GM18511 (cell line): ENCODE results near the gene GLCE.

Experiments
- ATAC-seq: cut with Tn5 transposase; IDR thresholded peaks from one replicate; pipeline ENCODE4 v1.9.1; 2021; ENCODE audit warnings: mild to moderate bottlenecking, moderate library complexity; ENCODE audit not compliant: unreplicated experiment

The GLCE gene

DNA sequence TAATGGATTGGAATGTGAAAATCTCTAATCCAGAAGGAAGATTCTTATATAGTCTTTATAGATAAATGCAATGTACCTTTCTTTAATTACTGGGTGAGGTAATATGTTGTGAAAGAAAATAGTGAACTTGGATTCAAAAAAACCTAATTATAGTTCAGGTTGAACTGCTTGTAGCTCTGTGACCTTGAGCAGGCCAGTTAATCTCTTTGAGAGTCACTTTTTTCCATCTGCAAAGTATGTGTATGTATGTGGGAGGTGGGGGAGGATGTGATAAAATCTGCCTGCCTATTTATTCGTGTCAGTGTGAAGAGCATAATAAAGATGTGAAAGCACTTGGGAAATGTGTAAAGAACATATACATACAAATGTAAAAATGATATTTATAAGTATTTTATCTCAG is 34.4 kb downstream of the GLCE start:
- no peak for ATAC-seq

DNA sequence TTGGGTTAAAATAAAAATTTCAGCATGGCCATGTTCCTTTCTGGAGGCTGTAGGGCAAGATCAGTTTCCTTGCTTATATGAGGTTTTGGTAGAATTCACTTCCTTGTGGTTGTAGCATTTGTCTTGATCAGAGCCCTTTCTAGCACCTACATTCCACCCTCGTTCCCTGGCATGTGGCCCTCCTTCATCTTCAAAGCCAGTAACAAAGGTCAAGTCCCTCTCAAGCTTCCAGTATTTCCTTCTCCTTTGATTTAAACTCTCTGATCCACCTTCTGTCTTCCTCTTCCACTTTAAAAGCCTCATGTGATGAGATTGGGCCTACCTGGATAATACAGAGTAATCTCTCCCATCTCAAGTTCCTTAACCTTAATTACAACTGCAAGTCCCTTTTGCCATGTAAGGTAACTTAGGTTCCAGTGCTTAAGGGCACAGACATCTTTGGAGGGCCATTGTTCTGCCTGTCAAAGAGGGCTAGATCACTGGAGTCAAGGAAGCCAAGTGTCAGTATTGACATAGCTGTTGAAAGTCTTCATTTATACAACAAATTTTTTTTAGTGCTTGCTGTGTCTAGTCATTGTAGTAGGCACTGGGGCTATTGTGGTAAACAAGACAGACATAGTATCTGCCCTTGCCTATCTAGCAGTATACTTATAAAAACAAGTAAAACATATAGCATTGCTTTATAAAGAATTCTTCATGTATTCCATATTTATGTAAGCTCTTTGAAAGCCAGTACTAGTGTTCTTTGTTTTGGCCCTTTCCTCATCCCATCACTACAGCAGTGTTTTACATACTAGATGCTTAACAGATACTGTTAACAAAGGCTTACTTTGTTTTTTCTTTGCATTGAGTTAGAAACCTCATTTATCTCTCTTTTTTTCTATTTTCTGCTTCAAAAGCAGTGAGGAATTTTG is 40.7 kb downstream of the GLCE start:
- ATAC-seq = no peak

DNA sequence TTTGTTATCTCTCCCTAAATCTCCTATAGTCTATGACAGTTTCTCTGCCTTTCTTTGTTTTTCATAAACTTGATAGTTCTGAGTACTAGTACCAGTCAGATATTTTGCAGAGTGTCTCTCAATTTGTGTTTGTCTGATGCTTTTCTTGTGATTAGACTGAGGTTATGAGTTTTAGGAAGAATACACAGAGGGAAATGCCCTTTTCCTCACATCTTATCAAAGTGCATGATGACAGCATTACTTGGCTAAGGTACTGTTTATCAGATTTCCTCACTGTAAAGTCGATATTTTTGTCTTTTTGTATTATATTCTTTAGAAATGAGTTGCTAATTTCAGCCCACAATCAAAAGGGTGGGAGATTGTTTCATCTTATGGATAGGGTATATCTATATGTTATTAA is 45.6 kb downstream of the GLCE start:
- no peak for ATAC-seq

DNA sequence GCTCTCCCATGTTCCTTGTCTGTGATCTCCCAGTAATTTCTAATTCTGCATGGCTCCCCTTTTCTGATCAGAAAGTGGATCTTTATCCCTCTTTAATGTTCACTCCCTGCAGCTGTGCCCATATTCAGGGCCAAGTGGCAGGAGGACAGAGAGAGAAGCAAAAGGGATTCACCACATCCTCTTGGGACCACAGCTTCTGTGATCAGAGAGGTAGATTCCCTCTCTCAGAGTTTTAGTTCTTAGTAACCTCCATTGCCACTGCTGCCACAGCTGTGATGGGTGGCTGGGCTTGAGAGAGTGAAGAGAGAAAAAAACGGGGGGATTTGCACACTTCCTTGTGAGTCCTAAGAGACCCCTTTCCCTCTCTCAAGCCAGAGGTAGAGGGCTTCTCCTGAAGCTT is 49.2 kb downstream of the GLCE start:
- ATAC-seq = no peak

DNA sequence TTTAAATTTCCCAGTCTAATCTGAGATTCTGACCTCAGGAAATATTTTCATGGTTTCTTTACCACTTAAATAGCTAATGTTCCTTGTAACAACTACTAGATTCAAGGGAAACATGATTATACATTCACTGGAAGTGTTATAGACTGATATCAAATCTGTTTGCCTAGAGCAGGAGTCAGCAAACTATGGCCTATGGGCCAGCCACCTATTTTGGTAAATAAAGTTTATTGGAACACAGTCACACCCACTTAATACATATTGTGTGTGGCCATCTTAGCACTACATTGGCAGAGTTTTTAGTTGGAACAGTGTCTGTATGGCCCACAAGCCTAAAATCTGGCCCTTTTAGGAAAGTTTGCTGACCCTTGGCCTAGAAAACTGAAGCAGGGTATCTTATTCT is 50.1 kb downstream of the GLCE start:
- no peak for ATAC-seq

DNA sequence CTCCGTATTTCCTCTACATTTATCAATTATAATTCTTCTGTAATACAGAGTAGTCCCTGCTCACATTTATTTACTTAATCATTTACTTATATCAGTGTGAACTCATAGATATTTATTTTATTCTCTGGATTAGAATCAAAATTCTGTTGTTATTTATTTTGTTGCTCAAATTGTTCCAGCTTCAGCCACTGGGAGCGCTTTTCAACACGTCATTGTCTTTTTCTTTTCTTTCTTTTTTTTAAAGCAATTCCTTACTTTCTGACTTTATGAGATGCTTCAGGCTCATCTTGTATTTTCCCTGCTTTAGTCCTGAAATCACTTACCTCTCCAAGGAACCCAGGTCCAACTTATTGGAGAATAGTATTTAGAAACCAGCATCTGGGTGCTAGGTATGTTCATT is 53.4 kb downstream of the GLCE start:
- no peak for ATAC-seq

DNA sequence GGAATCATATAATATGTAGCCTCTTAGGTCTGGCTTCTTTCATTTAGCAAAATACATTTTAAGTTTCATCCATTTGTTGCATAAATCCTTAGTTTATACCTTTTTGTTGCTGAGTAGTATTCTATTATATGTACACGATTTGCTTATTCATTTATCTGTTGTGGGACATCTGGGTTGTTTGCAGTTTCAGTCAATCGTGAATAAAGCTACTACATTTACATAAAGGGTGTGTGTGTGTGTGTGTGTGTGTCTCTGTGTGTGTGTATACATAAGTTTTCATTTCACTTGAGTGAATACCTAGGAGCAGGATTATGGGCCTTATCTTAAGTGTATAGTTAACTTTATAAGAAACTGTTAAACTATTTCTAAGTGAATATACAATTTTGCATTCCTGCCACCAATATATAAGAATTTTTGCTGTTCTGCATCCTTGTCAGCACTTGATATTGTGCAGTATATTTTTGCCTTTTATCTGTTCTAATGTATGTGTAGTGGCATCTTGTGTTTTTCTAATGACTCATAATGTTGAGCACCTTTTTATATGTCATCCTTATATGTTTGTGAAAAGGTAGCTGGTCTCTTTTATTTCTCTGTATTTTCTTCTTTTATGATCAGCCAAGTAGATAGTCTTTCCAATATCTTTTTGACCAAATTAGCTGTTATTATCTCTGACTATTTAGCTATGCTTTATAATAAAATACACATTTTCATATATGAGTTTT is 55.0 kb downstream of the GLCE start:
- no peak for ATAC-seq

DNA sequence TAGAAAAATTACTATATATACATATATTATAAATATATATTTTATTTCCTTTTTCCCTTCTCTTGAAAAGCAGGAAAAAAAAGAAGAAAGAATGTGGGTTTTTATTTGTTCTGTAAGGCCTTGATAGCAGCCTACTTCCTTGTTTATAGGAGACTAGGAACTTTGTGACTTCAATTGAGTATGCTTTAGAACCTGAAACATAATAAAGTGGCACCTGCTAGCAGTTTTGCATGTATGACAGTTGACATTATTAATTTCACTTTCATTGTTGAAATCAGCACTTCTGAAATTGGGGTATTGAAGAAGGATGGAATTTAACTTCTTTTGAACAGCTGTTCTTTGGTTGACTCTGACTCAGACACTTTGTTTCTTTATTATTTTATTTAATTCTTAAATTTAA is 56.9 kb downstream of the GLCE start:
- ATAC-seq = no peak

DNA sequence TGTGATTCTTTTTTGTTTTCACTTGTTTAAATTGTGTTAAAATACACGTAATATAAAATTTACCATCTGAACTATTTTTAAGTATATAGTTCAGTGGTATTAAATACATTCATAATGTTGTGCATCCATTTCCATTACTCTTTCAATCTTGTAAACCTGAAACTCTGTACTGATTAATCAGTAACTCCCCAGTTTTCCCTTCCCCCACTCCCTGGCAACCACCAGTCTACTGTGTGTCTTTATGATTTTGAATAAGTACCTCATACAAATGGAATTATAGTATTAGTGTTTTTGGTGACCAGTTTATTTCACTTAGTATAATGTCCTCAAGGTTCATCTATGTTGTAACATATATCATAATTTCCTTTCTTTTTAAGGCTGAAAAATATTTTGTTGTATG is 59.3 kb downstream of the GLCE start:
- ATAC-seq = no peak

DNA sequence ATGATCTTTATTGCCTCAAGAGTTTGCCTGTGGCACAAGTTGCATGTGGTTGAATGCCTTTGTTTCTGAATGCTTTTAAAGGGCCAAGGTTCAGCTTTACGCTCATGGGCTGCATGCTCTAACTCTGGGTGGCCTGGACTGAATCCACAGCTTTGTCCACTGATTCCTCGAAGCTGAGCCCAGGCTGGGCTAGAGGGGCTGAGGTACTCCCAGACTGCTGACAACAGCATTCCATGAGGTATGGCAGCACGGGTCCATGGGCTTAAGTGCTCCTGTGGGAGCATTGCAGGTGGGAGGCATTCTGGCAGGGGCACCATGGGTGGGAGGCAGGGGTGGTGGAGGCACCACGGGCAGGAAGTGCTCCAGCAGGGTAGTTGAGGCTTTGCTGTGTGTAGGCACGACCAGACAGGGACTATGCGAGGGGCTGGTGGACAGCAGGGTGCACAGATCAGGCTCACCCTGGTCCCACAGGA is 61.6 kb downstream of the GLCE start:
- ATAC-seq = no peak

DNA sequence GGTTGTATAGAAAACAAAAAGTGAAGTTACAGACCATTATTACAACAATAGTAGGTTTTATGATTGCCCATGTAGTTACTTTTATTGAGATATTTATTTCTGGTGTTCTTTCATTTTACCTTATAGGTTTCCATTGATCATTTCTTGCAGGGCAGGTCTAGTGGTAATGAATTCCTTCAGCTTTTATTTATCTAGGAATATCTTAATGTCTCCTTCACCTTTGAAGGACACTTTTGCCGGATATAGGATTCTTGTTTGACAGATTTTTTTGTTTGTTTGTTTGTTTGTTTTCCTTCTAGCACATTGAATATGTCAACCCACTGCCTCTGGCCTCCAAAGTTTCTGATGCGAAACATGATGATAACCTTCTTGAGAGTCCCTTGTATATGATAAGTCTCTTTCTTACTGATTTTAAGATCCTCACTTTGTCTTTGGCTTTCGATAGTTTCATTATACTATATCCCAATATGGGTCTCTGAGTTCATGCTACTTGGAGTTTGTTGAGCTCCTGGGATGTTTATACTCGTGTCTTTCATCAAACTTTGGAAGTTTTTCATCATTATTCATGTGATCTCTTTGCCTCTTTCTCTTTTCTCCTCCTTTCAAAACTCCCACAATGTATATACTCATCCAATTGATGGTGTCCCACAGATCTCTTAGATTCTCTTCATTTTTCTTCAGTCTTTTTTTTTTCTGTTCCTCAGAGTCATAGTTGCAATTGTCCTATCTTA is 62.8 kb downstream of the GLCE start:
- ATAC-seq = no peak

DNA sequence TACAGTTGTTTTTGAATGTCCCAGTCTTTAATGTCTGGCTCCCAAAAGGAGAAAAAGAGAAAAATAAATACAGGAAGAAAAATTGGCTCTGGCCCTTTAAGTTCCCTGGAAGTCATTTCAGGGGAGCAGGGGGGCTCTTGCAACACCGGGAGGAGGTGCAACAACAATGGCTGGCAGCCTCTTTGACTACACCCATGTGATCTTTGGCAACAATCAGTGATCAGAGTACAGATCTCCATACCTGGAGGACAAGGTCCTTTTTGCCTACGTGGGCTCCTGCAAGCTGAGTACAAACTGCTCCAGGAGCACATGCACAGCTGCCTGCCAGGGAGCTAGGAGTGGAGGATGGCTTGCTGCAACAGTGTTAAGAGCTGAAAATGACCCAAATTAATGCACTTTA is 63.9 kb downstream of the GLCE start:
- ATAC-seq = no peak

DNA sequence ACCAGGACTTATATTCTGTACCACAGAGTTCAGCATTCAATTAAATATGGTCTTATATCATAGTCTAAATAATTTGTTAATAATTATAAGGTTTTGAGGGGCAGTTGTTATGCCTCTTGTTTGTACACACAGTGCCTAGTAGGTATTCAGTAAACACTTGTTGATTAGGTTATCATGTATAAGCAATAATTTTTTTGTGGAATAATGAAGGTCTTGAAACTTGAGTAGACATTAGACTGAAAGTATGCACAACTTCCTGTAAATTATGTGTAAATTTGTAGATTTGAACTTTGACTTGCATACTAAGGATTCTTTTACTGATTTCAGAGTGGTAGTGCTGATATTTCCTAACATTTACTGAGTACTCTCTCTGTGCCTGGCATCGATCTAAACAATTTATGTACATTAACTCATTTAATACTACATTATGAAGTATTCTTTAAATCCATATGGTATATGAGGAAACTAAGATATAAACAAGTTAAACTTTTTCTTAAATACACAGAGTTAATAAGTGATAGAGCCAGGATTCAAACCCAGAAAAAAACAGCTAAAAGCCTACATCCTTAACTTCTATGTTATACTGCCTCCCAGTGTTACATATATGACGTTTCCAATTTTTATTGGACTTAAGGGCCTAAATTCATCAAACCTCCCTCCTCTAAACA is 65.1 kb downstream of the GLCE start:
- no peak for ATAC-seq

DNA sequence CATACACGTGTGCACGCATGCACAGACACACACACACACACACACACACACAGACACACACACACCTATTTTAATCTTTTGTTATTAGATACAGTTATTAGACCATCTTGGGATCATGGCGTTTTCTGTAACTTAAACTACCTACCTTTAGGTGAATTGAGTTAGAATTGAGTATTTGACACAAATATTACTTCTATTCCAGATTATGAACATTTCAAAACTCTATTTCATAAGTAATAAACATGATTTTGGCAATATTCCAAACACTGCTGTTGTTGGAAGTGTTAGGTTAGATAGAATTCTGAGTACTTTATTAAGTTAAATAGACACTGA is 65.6 kb downstream of the GLCE start:
- ATAC-seq = no peak

DNA sequence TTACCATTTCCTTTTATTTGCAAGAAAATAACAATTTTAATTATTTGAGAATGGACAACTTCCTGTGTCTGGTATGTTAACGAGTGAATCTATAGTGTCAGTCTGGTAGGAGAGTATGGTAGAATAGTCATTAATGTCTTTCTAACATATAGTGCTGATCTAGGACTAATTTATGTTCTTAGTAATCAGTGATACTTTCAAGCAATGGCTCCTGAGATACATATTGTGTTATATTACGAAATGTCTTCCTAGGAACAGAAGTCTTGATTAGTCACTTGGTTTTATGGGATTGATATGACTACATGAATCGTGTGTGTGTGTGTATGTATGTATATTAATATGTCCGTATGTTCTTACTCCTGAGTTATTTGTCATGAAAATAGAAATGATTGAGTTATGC is 71.7 kb downstream of the GLCE start:
- no peak for ATAC-seq

DNA sequence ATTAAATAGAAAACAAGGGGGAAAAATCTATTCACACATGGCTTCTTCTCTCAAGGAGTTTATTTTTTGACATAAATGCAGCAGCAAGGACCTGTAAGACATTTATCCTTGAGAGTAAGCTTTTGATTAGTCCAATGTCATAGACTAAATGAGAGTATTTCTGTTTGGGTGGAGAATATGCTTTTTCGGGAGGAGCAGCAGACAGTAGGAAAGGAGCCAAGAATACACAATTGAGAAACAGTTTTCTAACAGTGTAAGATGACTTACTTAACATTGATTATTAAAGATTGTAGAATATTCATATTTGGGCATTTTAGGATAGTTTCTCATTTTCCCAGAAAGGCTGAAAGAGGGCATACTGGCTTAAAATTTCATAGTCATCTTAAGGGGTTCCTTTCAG is 72.3 kb downstream of the GLCE start:
- ATAC-seq = no peak

DNA sequence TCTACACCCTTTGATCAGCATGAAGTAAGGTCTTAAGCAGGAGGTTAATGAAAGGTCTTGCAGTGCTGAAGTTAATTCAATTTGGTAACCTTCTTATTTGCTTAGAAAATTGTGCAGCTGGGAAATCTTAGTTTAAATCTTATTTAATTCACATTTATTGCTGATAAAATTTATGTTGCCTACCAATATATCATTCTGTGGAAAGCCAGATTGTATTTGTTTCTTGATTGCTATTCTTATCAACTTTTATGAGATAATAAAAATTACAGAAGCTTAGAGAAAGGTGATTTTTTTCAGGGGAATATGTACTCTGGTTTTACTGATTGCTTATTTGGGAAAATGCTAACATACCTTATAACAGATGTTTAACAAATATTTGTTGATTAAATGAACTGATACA is 74.2 kb downstream of the GLCE start:
- no peak for ATAC-seq

DNA sequence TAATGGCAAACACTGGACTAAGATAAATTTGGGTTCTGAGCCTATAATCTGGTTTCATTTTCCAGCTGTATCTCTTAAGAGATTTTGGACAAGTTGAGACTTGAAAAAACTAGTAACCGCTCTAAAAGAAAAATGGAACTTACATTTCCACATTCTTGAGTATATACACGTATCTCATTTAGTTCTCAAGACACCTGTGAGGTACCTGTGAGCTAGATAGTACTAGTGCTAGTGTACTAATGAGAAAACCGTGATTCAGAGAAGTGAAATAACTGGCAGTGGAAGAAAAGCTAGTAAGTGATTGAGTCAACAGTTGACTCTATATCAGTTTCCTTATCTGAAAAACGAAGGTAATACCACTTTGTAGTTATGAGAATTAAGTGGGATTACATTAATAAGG is 76.1 kb downstream of the GLCE start:
- ATAC-seq = no peak

DNA sequence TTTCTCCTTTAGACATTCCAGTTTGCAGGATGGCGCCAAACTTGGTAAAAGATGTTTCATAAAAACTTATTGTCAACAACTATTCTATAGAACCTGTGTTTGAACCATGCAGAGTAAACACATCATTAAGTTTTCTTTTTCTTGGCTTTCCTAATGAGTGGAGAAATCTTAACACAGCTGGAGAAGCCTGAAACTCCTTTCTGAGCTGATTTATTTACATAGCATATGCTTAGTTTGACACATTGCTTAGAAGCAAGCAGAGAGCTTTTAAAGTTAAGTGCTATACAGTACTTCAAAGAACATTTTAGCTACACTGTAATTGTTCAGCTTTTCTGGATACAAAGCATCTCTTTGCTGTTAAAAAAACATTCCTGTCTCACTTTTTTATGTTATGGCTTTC is 77.3 kb downstream of the GLCE start:
- ATAC-seq = no peak

DNA sequence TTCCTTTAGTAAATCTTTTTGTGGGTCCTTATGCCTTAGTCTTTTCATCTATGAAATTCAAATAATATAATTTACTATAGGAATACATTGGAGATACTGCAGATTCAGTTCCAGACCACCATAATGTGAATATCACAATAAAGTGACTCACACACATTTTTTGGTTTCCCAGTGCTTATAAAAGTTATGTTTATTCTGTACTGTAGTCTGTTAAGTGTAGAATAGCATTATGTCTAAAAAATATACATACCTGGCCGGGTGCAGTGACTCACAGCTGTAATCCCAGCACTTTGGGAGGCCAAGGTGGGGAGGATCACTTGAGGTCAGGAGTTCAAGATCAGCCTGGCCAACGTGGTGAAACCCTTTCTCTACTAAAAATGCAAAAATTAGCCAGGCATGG is 84.4 kb downstream of the GLCE start:
- no peak for ATAC-seq

DNA sequence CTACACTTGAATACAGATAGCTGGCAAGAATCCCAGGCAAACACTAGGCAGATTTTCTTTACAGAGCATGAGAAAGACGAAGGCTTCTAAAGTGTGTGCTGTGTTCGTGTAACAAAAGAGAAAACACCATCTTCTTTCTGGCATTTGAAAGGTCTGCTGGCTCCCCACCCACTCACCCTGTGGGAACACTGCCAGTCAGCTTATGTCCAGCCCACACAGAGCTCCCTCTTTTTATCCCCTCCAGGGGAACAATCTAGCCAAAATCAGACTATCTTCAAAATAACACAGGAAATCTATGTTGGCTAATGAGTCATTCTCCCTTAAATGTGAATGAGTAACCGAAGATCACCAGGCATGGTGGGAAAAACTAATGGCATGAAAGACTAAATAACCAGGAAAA is 92.7 kb downstream of the GLCE start:
- no peak for ATAC-seq
